CD14-positive monocyte (primary cell): ENCODE data around the gene ADAMTS13. TPM values are rescaled to one million over a fixed set of nuclear protein-coding genes. Genes with fewer than 3 reads are reported as not detected.

ENCODE experiments used
- DNase-seq, 3 donors: peaks; one replicate each; pipeline ENCODE4 v3.0.0-alpha.2; 2011 to 2022
- H2AFZ ChIP-seq: 2 replicates; pipeline ENCODE4 v1.6.0; 2012; ENCODE audit warnings: mild to moderate bottlenecking, low read depth, low read length, inconsistent platforms; ENCODE audit not compliant: insufficient read depth, poor library complexity, severe bottlenecking
- H3K27ac ChIP-seq, 2 donors: 1 replicate in 1 of 2; 2 replicates in 1 of 2; pipeline ENCODE4 v1.5.1; 2012 to 2013; ENCODE audit warnings: low read length in 2 of 2, control low read depth in 1 of 2, inconsistent platforms in 1 of 2, low read depth in 1 of 2, mild to moderate bottlenecking in 1 of 2
- H3K27me3 ChIP-seq, 2 donors: one replicate each; pipeline versions ENCODE4 v1.6.0 to v1.6.1; 2011 to 2013; ENCODE audit warnings: low read length in 2 of 2; ENCODE audit not compliant: control insufficient read depth in 2 of 2, insufficient read depth in 2 of 2
- H3K36me3 ChIP-seq, 2 donors: replicated peaks in 1 of 2; 1 replicate in 1 of 2; 2 replicates in 1 of 2; pipeline versions ENCODE4 v1.5.1 to v1.6.1; 2012 to 2013; ENCODE audit warnings: low read length in 2 of 2, control low read depth in 1 of 2, inconsistent platforms in 1 of 2, mild to moderate bottlenecking in 1 of 2; ENCODE audit not compliant: insufficient read depth in 2 of 2, control insufficient read depth in 1 of 2
- H3K4me1 ChIP-seq, 2 donors: 1 replicate in 1 of 2; 2 replicates in 1 of 2; pipeline versions ENCODE4 v1.5.1 to v1.6.1; 2012 to 2013; ENCODE audit warnings: low read length in 2 of 2, control low read depth in 1 of 2, inconsistent platforms in 1 of 2, mild to moderate bottlenecking in 1 of 2, moderate library complexity in 1 of 2; ENCODE audit not compliant: insufficient read depth in 2 of 2, control insufficient read depth in 1 of 2
- H3K4me2 ChIP-seq: replicated peaks from 2 replicates; pipeline ENCODE3; 2012; ENCODE audit warnings: low read length, moderate library complexity, mild to moderate bottlenecking; ENCODE audit not compliant: poor library complexity, severe bottlenecking; ENCODE audit errors: extremely low read depth
- H3K4me3 ChIP-seq, 3 experiments: fragments of 200-600 bp in 1 of 3; sonication (generic) in 1 of 3; replicated peaks in 1 of 3; 1 replicate in 2 of 3; 2 replicates in 1 of 3; pipeline ENCODE4 v1.5.1; 2011 to 2013; ENCODE audit warnings: low read length in 3 of 3, mild to moderate bottlenecking in 3 of 3, control low read depth in 2 of 3, low read depth in 2 of 3, inconsistent platforms in 1 of 3, moderate library complexity in 1 of 3
- H3K79me2 ChIP-seq: 2 replicates; pipeline ENCODE4 v1.6.0; 2012; ENCODE audit warnings: mild to moderate bottlenecking, control low read depth, inconsistent platforms, low read length, moderate library complexity; ENCODE audit not compliant: insufficient read depth
- H3K9ac ChIP-seq: 2 replicates; pipeline ENCODE4 v1.6.0; 2017; ENCODE audit warnings: low read length, mild to moderate bottlenecking; ENCODE audit not compliant: insufficient read depth, poor library complexity, severe bottlenecking
- H3K9me3 ChIP-seq, 2 donors: replicated peaks in 1 of 2; 1 replicate in 1 of 2; 2 replicates in 1 of 2; pipeline versions ENCODE4 v1.5.1 to v1.6.1; 2012 to 2013; ENCODE audit warnings: low read length in 2 of 2, control low read depth in 1 of 2; ENCODE audit not compliant: control insufficient read depth in 1 of 2, insufficient read depth in 1 of 2
- H4K20me1 ChIP-seq: 2 replicates; pipeline ENCODE4 v1.6.0; 2012; ENCODE audit warnings: mild to moderate bottlenecking, low read length, control low read depth, moderate library complexity; ENCODE audit not compliant: insufficient read depth
- H3K27ac Mint-ChIP-seq, 7 donors: one replicate each; pipeline ENCODE4 v1.8.0; 2020; ENCODE audit warnings: mild to moderate bottlenecking in 7 of 7, mixed read lengths in 7 of 7, moderate library complexity in 6 of 7, inconsistent platforms in 2 of 7
- H3K27me3 Mint-ChIP-seq, 3 donors: one replicate each; pipeline ENCODE4 v1.8.0; 2021 to 2022; ENCODE audit warnings: low read depth in 3 of 3, mild to moderate bottlenecking in 3 of 3, mixed read lengths in 3 of 3, moderate library complexity in 3 of 3, inconsistent platforms in 1 of 3
- H3K36me3 Mint-ChIP-seq, 2 donors: one replicate each; pipeline ENCODE4 v1.8.0; 2020; ENCODE audit warnings: mixed read lengths in 2 of 2, inconsistent platforms in 1 of 2, mild to moderate bottlenecking in 1 of 2
- H3K4me1 Mint-ChIP-seq: one replicate; pipeline ENCODE4 v1.8.0; 2020; ENCODE audit warnings: mild to moderate bottlenecking, mixed read lengths
- H3K4me3 Mint-ChIP-seq, 2 donors: one replicate each; pipeline ENCODE4 v1.8.0; 2020; ENCODE audit warnings: mild to moderate bottlenecking in 2 of 2, mixed read lengths in 2 of 2, moderate library complexity in 1 of 2
- H3K9me3 Mint-ChIP-seq, 7 donors: one replicate each; pipeline ENCODE4 v1.8.0; 2020 to 2022; ENCODE audit warnings: mixed read lengths in 7 of 7, mild to moderate bottlenecking in 6 of 7, moderate library complexity in 6 of 7, inconsistent platforms in 2 of 7
- WGBS: methylation state at CpG from one replicate; pipeline ENCODE4 v1.1.5; 2013; ENCODE audit warnings: missing lambda C conversion rate; ENCODE audit not compliant: insufficient coverage; 5-methylcytosine and 5-hydroxymethylcytosine counted together
- intact Hi-C, 2 donors: fragments of 100-400 bp; cut with micrococcal nuclease; formaldehyde crosslinking; loops; one replicate each; pipeline versions ENCODE4 v1.15.0 to v1.15.1; 2023
- polyA plus RNA-seq, 3 donors: library from polyadenylated mRNA; depleted of rRNA in 1 of 3; unstranded in 2 of 3; stranded (reverse) in 1 of 3; fragments of 300-500 nt in 2 of 3; fragments of >200 nt in 1 of 3; fragmentation: Illumina TruSeq in 2 of 3; gene quantifications; 1 replicate in 2 of 3; 2 replicates in 1 of 3; pipeline ENCODE4 v1.2.3, GENCODE V29; 2012 to 2021
- TF ChIP-seq, protein P1 (sequence below): fragments of 200-600 bp; IDR thresholded peaks from one replicate; pipeline ENCODE4 v1.8.0; 2022; ENCODE audit warnings: antibody characterized with exemption, mild to moderate bottlenecking

ADAMTS13 gene
- polyA plus RNA-seq, 3 donors, result 0.77 TPM; not detected in 2

- H4K20me1 ChIP-seq, result peaks cover 76% of the 10 kb centered on the region
Measured at GRCh38 chr9:133476036-133476931, 54.1 kb downstream of the ADAMTS13 start.

GRCh38 chr9:133476941-133477340, 54.8 kb downstream of the ADAMTS13 start:
- Mint-ChIP-seq H3K4me3 (peak overlapping the region; percentile 84 to 92), H3K36me3 (peaks cover 24 to 45% of the 10 kb centered on the region in 2 donors), H3K9me3 (no peaks in the 10 kb centered on the region), H3K27ac (peak overlapping the region; percentile 85 to 99 (median 95)), H3K4me1 (peaks cover 53% of the 10 kb centered on the region), H3K27me3 (peaks cover 15 to 26% (median 24%) of the 10 kb centered on the region in 3 donors)
- H3K79me2 ChIP-seq, result peaks cover 36% of the 10 kb centered on the region
- intact Hi-C loops, result loop anchor here in 1 of 2 donors (5.0 to 10.0 kb wide), 2 partner anchors 60 to 548 kb away; partner anchors contain the start of genes BRD3OS and REXO4
- H3K36me3 ChIP-seq, result peaks cover 38% of the 10 kb centered on the region in 2 donors
- H4K20me1 ChIP-seq, result peaks cover 69% of the 10 kb centered on the region
- peak overlapping the region; percentile 90 to 93 for H3K27ac ChIP-seq
- no peaks in the 10 kb centered on the region for H3K9me3 ChIP-seq
- DNase-seq, result no peak
- TF ChIP-seq, protein P1, sequence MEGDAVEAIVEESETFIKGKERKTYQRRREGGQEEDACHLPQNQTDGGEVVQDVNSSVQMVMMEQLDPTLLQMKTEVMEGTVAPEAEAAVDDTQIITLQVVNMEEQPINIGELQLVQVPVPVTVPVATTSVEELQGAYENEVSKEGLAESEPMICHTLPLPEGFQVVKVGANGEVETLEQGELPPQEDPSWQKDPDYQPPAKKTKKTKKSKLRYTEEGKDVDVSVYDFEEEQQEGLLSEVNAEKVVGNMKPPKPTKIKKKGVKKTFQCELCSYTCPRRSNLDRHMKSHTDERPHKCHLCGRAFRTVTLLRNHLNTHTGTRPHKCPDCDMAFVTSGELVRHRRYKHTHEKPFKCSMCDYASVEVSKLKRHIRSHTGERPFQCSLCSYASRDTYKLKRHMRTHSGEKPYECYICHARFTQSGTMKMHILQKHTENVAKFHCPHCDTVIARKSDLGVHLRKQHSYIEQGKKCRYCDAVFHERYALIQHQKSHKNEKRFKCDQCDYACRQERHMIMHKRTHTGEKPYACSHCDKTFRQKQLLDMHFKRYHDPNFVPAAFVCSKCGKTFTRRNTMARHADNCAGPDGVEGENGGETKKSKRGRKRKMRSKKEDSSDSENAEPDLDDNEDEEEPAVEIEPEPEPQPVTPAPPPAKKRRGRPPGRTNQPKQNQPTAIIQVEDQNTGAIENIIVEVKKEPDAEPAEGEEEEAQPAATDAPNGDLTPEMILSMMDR, result no peak
- H3K9ac ChIP-seq, result peak overlapping the region; percentile 86
- peak overlapping the region; percentile 97 for H3K4me2 ChIP-seq
- peak overlapping the region; percentile 74 to 95 (median 90) for H3K4me3 ChIP-seq
- 97% methylated on average over 21 of the region's 21 CpGs for WGBS
- peaks cover 73 to 79% of the 10 kb centered on the region in 2 donors for H3K4me1 ChIP-seq
- peaks cover 0 to 15% of the 10 kb centered on the region in 2 donors for H3K27me3 ChIP-seq
- H2AFZ ChIP-seq, result no peak overlapping the region

More at GRCh38 chr9:133476036-133476931, 54.1 kb downstream of the ADAMTS13 start:
- peak overlapping the region; percentile 74 to 95 (median 90) for H3K4me3 ChIP-seq
- peaks cover 80 to 85% of the 10 kb centered on the region in 2 donors for H3K4me1 ChIP-seq
- H3K27ac Mint-ChIP-seq, result peak overlapping the region; percentile 85 to 99 (median 95)
- TF ChIP-seq, protein P1, result no peak
- peaks cover 0 to 15% of the 10 kb centered on the region in 2 donors for H3K27me3 ChIP-seq
- peaks cover 13 to 23% (median 19%) of the 10 kb centered on the region in 3 donors for H3K27me3 Mint-ChIP-seq
- H3K9ac ChIP-seq, result peak overlapping the region; percentile 86
- H2AFZ ChIP-seq, result no peak overlapping the region
- intact Hi-C loops, result loop anchor here in 1 of 2 donors (5.0 to 10.0 kb wide), 2 partner anchors 59 to 549 kb away; partner anchors contain the start of genes BRD3OS and REXO4
- no peaks in the 10 kb centered on the region for H3K9me3 Mint-ChIP-seq
- H3K36me3 ChIP-seq, result peaks cover 44 to 45% of the 10 kb centered on the region in 2 donors
- H3K4me1 Mint-ChIP-seq, result peaks cover 59% of the 10 kb centered on the region
- H3K4me3 Mint-ChIP-seq, result peak overlapping the region; percentile 84 to 92
- H3K4me2 ChIP-seq, result peak overlapping the region; percentile 97
- no peaks in the 10 kb centered on the region for H3K9me3 ChIP-seq
- H3K27ac ChIP-seq, result peak overlapping the region; percentile 90 to 93
- H3K79me2 ChIP-seq, result peaks cover 36% of the 10 kb centered on the region
- H3K36me3 Mint-ChIP-seq, result peaks cover 29 to 52% of the 10 kb centered on the region in 2 donors
- peak; percentile 73 to 98 (median 89) for DNase-seq
- WGBS, result 65% methylated on average over 19 of the region's 27 CpGs
